Smooth muscle cell (in vitro differentiated cells): ENCODE results near the gene PRPSAP1. TPM values are rescaled to one million over a fixed set of nuclear protein-coding genes. Genes with fewer than 3 reads are reported as not detected.
A peak's percentile ranks its signal among the peaks of the same experiment; 100 is the strongest.

Experiments
- DNase-seq: peaks from one replicate; lab custom pipeline; 2025; ENCODE audit not compliant: unreplicated experiment; lab: John Stamatoyannopoulos, UW
- H2AFZ ChIP-seq: fragments of 200-600 bp; sonication (generic); 2 replicates; pipeline ENCODE4 v1.6.0; 2016; ENCODE audit warnings: antibody characterized with exemption, low read depth, mild to moderate bottlenecking
- H3F3A ChIP-seq: fragments of 200-600 bp; sonication (generic); 2 replicates; pipeline ENCODE4 v1.6.0; 2017; ENCODE audit warnings: antibody characterized with exemption, low read depth
- H3K27ac ChIP-seq: fragments of 200-600 bp; sonication (generic); 2 replicates; pipeline ENCODE4 v1.5.1; 2016; ENCODE audit warnings: low read depth, mild to moderate bottlenecking
- H3K27me3 ChIP-seq: fragments of 200-600 bp; sonication (generic); 2 replicates; pipeline ENCODE4 v1.6.1; 2016; ENCODE audit warnings: low read depth, mild to moderate bottlenecking
- H3K36me3 ChIP-seq: fragments of 200-600 bp; sonication (generic); 2 replicates; pipeline ENCODE4 v1.5.1; 2016; ENCODE audit warnings: low read depth
- H3K4me1 ChIP-seq: fragments of 200-600 bp; sonication (generic); 2 replicates; pipeline ENCODE4 v1.5.1; 2016; ENCODE audit warnings: low read depth
- H3K4me2 ChIP-seq: fragments of 200-600 bp; sonication (generic); 2 replicates; pipeline ENCODE4 v1.6.0; 2016; ENCODE audit warnings: mild to moderate bottlenecking
- H3K4me3 ChIP-seq: fragments of 200-600 bp; sonication (generic); 2 replicates; pipeline ENCODE4 v1.5.1; 2016; ENCODE audit warnings: mild to moderate bottlenecking
- H3K79me2 ChIP-seq: fragments of 200-600 bp; sonication (generic); 2 replicates; pipeline ENCODE4 v1.6.0; 2016; ENCODE audit warnings: low read depth, mild to moderate bottlenecking
- H3K9ac ChIP-seq: fragments of 200-600 bp; sonication (generic); 2 replicates; pipeline ENCODE4 v1.6.0; 2016; ENCODE audit warnings: low read depth
- H3K9me3 ChIP-seq: fragments of 200-600 bp; sonication (generic); replicated peaks from 2 replicates; pipeline ENCODE4 v1.5.1; 2016; ENCODE audit warnings: low read depth
- H4K20me1 ChIP-seq: fragments of 200-600 bp; sonication (generic); 2 replicates; pipeline ENCODE4 v1.6.0; 2016; ENCODE audit warnings: low read depth
- CTCF ChIP-seq: fragments of 200-600 bp; sonication (generic); IDR thresholded peaks from 2 replicates; pipeline ENCODE4 v1.5.1; 2017; ENCODE audit warnings: borderline replicate concordance, mild to moderate bottlenecking, antibody characterized with exemption; ENCODE audit not compliant: insufficient read depth, poor library complexity, severe bottlenecking
- WGBS: methylation state at CpG from one replicate; pipeline ENCODE4 v1.1.7; 2016; ENCODE audit warnings: low lambda C conversion rate; 5-methylcytosine and 5-hydroxymethylcytosine counted together
- polyA plus RNA-seq: library from polyadenylated mRNA; unstranded; fragments of >200 nt; fragmentation: Nextera tagmentation; extraction: Ambion mirVana; gene quantifications from 2 replicates; pipeline ENCODE4 v1.2.1, GENCODE V29; 2016
- total RNA-seq: library from RNA; depleted of rRNA; stranded (reverse); fragments of >200 nt; gene quantifications from 2 replicates; pipeline ENCODE4 v1.2.3, GENCODE V29; 2014

The PRPSAP1 gene
- total and polyA plus RNA-seq, 2 experiments from 2014 or later, result 27.1 to 35.7 TPM

GRCh38 chr17:76386966-76387765, 33.5 kb upstream of the PRPSAP1 start:
- TF ChIP-seq CTCF, result no peak
- 97% methylated on average over 31 of the region's 31 CpGs for WGBS
- DNase-seq, result no peak
- Histone ChIP-seq H2AFZ (no peak overlapping the region), H3K4me2 (no peak overlapping the region), H3K4me3 (no peak overlapping the region), H3K9me3 (no peaks in the 10 kb centered on the region), H3K4me1 (peaks cover 6% of the 10 kb centered on the region), H3K36me3 (no peaks in the 10 kb centered on the region), H3K9ac (no peak overlapping the region), H3K27me3 (no peaks in the 10 kb centered on the region), H3F3A (peaks cover 6% of the 10 kb centered on the region), H4K20me1 (peaks cover 26% of the 10 kb centered on the region), H3K79me2 (no peaks in the 10 kb centered on the region), H3K27ac (no peak overlapping the region)

GRCh38 chr17:76385892-76386786, 32.4 kb upstream of the PRPSAP1 start:
- H3K36me3 ChIP-seq, result no peaks in the 10 kb centered on the region
- H3F3A ChIP-seq, result peaks cover 6% of the 10 kb centered on the region
- H3K9ac ChIP-seq, result no peak overlapping the region
- no peak overlapping the region for H3K27ac ChIP-seq
- H3K27me3 ChIP-seq, result no peaks in the 10 kb centered on the region
- H3K4me2 ChIP-seq, result peak overlapping the region; percentile 99
- TF ChIP-seq CTCF, result peak; percentile 89
- peak; percentile 58 for DNase-seq
- WGBS, result 51% methylated on average over 52 of the region's 52 CpGs
- peak overlapping the region; percentile 84 for H3K4me3 ChIP-seq
- H2AFZ ChIP-seq, result no peak overlapping the region
- peaks cover 26% of the 10 kb centered on the region for H4K20me1 ChIP-seq
- no peaks in the 10 kb centered on the region for H3K79me2 ChIP-seq
- H3K4me1 ChIP-seq, result peaks cover 13% of the 10 kb centered on the region
- no peaks in the 10 kb centered on the region for H3K9me3 ChIP-seq

GRCh38 chr17:76384987-76385891, 31.5 kb upstream of the PRPSAP1 start:
- H3K27me3 ChIP-seq, result no peaks in the 10 kb centered on the region
- peaks cover 26% of the 10 kb centered on the region for H4K20me1 ChIP-seq
- H3K4me3 ChIP-seq, result peak overlapping the region; percentile 84
- 5% methylated on average over 65 of the region's 74 CpGs for WGBS
- peaks cover 13% of the 10 kb centered on the region for H3K4me1 ChIP-seq
- no peaks in the 10 kb centered on the region for H3K79me2 ChIP-seq
- H2AFZ ChIP-seq, result peak overlapping the region; percentile 81
- H3K4me2 ChIP-seq, result peak overlapping the region; percentile 99
- H3F3A ChIP-seq, result peaks cover 6% of the 10 kb centered on the region
- no peaks in the 10 kb centered on the region for H3K9me3 ChIP-seq
- peak; percentile 51 for DNase-seq
- peak overlapping the region; percentile 90 for H3K9ac ChIP-seq
- peak overlapping the region; percentile 89 for H3K27ac ChIP-seq
- TF ChIP-seq CTCF, result no peak
- H3K36me3 ChIP-seq, result no peaks in the 10 kb centered on the region
